ENCODE data around the gene FAM114A2.

DNA sequence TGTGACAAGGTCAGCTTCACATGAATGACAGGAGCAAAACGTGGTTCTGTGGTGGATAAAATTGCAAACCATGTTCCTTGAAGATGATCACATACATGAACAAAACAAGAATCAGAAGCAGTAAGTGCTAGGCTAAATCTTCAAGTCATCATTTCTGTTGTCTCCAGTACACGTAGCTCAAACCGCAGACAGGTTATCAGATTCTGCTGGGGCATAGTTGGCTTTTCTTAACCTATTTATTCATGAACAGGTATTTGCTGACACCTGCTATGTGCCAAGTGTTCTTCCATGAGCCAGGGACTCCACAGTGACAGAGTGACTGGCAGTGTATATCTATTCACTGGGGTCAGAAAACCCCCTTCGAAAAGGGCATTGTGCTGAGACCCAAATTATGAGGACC is 20.9 kb upstream of the FAM114A2 start:
- TF ChIP-seq POLR2A (IDR thresholded peaks at IDR 0.05) = no peak
- TF ChIP-seq, protein P1, sequence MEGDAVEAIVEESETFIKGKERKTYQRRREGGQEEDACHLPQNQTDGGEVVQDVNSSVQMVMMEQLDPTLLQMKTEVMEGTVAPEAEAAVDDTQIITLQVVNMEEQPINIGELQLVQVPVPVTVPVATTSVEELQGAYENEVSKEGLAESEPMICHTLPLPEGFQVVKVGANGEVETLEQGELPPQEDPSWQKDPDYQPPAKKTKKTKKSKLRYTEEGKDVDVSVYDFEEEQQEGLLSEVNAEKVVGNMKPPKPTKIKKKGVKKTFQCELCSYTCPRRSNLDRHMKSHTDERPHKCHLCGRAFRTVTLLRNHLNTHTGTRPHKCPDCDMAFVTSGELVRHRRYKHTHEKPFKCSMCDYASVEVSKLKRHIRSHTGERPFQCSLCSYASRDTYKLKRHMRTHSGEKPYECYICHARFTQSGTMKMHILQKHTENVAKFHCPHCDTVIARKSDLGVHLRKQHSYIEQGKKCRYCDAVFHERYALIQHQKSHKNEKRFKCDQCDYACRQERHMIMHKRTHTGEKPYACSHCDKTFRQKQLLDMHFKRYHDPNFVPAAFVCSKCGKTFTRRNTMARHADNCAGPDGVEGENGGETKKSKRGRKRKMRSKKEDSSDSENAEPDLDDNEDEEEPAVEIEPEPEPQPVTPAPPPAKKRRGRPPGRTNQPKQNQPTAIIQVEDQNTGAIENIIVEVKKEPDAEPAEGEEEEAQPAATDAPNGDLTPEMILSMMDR (IDR thresholded peaks at IDR 0.05 in 4 of 5, conservative IDR thresholded peaks at IDR 0.05 in 1 of 5) = no peak

Data from gastrocnemius medialis (tissue), 4 donors.